NCI-H1694 treated with DMSO at 0.1 percent for 48 hours (cell line): Measurements from ENCODE around the gene CFAP251.

Experiments
- DNase-seq: peaks from one replicate; lab custom pipeline; 2025; lab: John Stamatoyannopoulos, UW

Gene CFAP251

GRCh38 chr12:122005252-122005776 lies 86.9 kb downstream of the CFAP251 start:
- no peak for DNase-seq

DNA sequence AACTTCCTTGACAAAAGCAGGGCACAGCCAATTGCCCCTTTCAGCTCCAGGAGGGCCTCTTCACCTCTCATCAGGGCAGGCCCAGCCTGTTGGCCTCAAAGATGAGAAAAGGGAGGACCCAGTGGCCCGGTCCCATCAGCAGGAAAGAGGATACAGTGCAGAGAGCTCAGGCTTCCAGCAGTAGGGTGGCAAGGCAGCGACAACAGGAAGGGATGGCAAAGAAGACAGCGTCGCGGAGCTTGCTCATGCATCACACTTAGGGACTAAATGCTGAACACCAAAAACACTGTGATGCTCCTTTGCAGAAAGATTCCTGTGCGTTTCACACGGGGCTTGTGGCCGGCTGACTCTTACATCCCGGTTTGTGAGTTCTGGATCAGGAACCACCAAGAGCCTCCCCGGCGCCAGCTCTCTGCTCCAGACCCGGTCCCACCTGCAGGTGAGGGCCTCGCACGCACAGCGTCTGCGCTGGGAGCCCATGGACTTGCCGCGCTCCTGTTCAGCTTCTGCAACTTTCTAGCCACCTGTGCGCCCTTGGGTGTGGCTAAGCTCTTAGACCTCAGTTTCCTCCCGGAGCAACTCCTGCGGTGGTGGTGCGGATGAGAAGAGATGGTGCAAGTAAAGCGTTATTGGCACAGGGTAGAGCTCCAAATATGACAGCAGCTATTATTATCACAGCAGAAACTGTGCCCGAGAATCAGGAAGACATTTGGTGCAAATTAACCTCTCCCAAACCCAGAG lies 88.0 kb downstream of the CFAP251 start:
- DNase-seq: no peak

GRCh38 chr12:122009741-122010140 lies 91.3 kb downstream of the CFAP251 start:
- DNase-seq: no peak

- no peak for DNase-seq
Observed at GRCh38 chr12:122012184-122012583, 93.8 kb downstream of the CFAP251 start.

GRCh38 chr12:122013136-122013535 lies 94.7 kb downstream of the CFAP251 start:
- DNase-seq: no peak

GRCh38 chr12:122013791-122014590 lies 95.6 kb downstream of the CFAP251 start:
- DNase-seq: no peak

GRCh38 chr12:122014781-122015180 lies 96.4 kb downstream of the CFAP251 start:
- no peak for DNase-seq

DNA sequence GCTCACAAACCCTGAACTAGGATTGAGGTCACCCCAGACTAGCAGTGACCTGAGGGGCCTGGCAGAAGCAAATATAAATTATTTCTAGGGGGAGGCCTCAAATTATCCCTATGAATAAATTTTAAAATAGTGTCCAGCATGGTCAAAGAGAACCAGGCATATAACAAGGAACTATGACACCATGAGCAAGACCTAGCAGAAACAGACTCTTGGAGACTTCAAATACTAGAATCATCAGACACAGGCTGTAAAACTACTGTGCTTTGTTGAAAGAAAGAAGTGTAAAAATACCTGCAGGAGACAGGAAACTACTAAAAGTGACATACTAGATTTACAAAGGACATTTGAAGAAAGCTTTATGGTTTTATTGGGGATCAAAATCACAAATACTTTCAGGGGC lies 100.1 kb downstream of the CFAP251 start:
- no peak for DNase-seq

DNA sequence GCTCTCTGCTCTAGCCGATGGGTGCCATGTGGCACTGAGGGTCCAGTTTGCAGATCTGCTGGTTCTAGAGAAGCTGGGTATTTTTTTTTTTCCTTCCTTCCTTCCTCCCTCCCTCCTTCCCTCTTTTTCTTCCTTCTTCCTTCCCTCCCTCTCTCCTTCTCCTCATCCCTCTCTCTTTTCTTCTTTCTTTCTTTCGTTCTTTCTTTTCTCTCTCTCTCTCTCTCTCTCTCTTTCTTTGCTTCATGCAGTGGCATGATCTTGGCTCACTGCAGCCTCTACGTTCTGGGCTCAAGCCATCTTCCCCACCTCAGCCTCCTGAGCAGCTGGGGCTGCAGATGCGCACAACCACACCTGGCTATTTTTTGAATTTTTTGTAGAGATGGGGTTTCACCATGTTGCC lies 100.5 kb downstream of the CFAP251 start:
- DNase-seq: no peak

GRCh38 chr12:122020795-122021192 lies 102.4 kb downstream of the CFAP251 start:
- no peak for DNase-seq

DNA sequence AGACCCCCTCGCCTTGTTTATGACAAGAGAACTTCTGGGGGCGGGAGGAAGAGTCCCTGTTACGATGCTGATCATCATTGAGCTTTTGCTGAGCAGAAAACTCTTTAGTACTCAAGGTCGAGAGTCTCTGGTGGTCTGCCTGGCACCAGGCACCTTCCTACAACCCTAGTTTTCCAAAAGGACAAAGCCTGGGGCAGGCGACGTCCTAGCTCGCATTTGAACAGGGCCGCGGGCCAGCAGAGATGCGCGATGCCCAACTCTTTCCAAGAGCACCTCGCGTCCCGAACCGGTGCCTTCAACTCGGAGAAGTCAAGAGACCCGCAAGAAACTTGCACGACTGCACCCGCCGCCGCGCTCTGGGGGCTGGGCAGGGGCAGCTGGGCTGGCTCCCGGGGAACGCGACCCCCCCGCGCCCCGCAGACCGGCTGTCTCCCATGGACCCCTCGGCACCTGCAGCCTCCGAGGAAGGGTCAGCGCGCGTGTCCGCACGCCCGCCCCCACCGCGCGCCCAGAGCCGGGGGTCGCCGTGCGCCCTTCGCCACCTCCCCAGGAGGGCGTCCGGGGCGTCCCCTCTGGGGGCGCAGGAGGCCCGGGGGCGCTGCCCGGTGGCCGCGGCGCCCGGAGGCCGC lies 102.9 kb downstream of the CFAP251 start:
- no peak for DNase-seq

- DNase-seq: peak; percentile 9
Observed at GRCh38 chr12:122021822-122022392, 103.5 kb downstream of the CFAP251 start, which contains the start of gene BCL7A. Gene BCL7A, plus strand, starts transcription at chr12:122021884. Its CDS starts 208 bp downstream, at chr12:122022092.

DNA sequence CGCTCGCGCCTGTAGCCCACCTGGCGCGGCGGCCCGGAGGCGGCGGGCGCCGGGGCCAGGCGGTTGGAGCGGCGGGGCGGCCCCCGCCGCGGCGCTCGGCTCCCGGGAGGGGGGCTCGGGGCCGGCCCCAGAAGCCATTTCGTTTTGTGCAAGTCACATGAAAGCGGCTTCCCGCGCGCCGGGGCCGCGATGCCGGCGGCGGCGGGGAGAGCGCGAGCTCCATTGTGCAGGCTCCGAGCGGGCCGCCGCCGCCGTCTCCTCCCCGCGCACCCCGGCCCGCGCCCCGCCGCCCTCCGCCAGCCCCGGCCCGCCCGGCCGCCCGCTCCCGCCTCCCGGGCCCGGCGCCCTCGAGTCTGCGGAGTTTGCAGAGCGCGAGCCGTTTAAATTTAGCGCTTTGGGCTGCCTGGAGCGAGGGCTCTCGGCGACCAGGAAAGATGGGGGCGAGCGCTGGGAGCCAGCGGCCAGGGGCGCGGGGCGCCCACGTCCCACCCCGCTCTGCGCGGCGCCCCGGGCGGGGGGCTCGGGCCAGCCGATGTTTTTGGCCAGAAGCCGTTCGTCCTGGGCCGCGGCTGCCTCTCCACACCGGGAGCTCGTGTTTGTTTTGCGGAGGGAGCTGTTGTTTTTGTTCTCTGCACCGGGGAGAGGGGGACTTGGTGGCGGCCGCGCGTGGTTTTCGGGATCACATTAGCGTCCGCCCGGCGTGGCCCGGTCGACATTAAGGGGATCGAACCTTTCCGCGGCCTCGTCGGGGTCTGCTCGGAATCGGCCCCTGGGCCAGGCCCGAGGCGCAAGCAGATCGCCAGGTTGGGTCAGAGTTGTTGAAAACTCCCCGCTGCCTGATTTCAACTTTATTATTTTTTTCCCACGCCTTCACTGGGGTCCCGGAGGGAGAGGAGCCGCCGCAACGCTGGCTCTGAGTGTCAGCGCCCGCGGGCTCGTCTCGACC lies 104.3 kb downstream of the CFAP251 start:
- DNase-seq: no peak

DNA sequence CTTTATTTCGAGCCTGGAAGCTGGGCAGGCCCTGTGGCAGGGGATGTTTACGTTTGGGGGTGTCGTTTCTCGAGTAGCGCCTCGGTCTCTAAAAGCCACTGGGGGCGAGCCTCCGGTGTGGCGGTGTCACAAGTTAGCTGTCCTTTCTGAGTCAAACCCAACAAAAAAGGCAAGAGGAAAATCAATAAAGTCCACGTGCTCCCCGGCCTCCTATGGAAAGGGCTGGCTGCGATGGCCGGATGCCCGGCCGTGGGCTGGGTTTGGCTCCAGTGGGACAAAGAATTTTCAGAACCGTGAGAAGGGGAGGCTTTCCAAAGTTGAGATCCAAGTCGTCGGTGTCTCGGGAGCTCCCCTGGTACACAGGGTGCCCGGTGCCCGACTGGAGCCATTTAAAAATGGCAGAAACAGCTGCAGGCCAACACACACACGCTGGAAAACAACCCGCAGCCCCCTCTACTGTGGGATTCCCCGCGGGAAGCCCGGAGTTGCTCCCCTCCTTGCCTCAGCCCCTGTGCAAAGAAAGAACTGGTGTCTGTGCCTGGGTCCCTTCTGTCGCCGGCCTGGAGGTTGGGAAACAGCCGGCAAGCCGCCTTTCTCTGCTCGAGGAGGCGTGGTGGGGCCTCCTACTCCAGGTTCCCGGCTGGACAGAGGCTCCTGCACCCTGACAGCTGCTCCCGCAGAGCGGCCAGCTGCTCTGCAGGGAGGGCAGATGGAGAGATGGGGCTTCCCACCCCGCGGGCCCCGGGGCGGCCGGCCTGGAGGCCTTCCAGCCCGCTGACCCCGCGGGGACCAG lies 105.1 kb downstream of the CFAP251 start:
- DNase-seq: peak; percentile 58

DNA sequence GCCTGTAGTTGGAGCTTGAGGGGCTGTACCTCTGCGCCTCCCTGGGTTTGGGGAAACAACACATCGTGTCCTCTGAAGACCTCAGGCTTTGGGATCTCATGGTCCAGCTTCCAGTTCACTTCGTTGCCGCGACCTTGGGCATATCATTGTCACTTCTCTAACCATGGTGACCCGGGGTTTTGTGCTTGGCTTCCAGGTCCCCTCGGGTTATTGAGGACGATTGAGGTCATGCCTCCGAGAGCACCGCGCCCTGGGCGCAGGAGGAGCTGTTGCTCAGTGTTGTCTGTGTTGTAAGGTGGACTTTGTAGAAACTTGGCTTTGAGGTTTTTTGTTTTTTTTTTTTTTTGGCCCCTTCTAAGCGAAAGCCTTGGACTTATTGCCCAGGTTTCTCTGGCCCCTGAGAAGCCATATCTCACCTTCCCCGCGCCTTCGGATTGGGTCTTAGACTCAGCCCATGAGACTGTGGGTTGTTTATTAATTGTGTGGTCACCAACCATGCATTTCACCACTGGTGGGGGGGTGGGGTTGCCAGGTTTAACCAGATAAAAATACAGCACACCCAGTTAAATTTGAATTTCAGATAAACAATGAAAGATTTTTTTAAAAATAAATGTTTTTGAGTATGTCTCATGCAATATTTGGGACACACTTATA lies 105.9 kb downstream of the CFAP251 start:
- no peak for DNase-seq

DNA sequence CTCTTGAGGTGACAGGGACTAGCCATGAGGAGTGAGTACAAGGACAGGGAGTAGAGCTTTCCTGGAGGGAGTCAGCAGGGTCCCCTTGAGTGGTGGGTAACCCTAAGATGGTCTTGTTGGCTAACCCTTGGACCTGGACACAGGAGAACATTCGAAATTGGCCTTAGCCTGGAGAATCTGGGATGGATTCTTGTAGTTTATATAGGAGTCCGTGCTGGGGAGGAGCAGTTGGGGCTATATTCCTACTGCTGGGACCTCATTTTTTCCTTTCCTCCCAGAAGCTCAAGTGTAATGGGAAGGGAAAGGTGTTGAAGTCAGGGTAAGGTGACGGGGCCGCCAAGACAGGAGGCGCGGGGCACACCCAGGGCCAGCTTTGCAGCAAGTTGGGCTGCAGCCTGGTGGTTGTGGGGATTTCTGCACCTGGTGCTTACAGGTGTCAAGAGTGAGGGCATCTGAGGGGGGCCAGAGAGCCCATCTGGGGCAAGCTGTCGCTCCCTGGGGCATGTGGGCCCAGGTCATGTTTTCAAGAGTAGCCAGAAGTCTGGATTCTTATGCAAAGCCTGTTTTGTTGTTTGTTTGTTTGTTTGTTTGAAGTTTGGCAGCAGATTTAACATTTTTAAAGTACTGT lies 108.4 kb downstream of the CFAP251 start:
- DNase-seq: no peak

DNA sequence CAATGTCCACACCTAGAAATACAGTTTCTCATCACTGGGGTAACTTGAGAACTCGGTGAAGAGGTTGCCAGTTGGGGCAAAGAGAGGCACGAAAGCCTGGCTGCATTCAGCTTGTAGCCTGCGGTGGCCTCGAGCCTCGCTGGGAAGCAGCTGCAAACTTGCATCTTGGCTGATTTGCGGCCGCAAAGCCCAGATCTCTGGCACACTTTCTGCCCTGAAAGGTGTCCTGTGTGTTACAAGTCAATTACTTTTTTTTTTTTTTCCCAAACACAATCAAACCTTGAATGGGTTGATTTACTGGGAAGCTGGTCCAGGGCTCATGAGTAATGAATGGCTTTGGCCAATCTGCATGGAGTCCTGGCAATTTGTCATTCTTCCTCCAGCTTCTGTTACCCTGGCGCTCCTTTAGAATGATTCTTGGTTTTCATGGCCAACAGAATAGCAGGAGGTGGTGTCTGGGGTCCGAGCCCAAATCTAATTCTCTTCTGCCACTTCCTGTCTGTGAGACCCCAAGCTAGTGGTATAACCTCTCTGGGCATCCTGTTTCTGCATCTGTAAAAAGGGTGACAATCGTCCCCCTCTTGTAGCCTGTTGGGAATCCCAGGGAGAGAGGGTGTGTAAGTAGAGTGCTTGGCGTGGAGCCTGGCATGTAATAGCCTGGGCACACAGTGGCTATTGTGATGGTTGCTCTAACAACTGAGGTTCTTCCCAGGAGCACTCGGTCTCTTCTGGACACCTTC lies 109.9 kb downstream of the CFAP251 start:
- DNase-seq: no peak

DNA sequence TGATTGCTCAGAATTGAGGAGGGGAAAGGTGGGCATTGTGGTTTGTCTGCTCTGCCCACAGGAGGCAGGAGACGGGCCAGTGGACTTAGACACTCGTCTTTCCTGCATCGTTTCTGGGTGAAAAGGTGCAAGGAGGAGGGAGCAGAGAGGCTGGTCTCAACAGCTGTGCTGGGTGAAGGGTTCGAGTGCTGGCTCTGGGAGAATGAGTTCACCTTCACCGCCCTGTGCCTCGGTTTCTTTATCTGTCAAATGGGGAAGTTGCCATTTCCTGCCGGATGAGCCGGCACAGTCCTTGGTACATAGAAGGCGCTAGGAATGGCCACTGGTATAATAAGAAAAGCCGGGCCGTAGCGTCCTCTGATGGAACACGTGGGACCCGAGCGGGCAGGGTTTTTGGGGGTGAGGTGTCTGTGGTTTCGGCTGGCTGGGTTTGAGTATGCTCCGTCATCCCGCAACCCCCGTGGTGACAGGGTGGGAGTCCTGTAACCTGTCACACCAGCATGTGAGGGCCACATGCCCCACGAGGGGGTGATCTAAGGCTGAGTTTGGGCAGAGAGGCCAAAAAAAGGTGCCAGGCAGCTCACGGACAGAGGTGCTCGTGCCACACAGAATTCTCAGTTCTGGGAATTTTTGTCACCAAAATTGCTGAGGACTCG lies 110.6 kb downstream of the CFAP251 start:
- no peak for DNase-seq
